ENCODE data around the gene SH3D19.
"Not testable (repeated sequence)": the region's sequence is repeated elsewhere in the genome, so short reads cannot be mapped to it uniquely, and the experiment has no call there.

The SH3D19 gene

GRCh38 chr4:151142758-151143157 lies 182.6 kb downstream of the SH3D19 start:
- no peaks in the 10 kb centered on the region for H3K27me3 ChIP-seq (ENCODE audit: insufficient read depth, low read length, poor library complexity)
- H3K36me3 ChIP-seq (ENCODE audit: insufficient read depth, low read length) = no peaks in the 10 kb centered on the region
- H3K4me1 ChIP-seq (ENCODE audit: insufficient read depth, low read length) = no peaks in the 10 kb centered on the region
- no peak overlapping the region for H2AFZ ChIP-seq (ENCODE audit: low read depth, low read length)
- no peak overlapping the region for H3K4me2 ChIP-seq (ENCODE audit: insufficient read depth, low read length)
- ATAC-seq (ENCODE audit: insufficient read depth, low read depth) = no peak
- H3K79me2 ChIP-seq (ENCODE audit: insufficient read depth, low read length) = no peaks in the 10 kb centered on the region
- H4K20me1 ChIP-seq (ENCODE audit: insufficient read depth, low read length) = no peaks in the 10 kb centered on the region
- TF ChIP-seq CTCF (IDR thresholded peaks at IDR 0.05; ENCODE audit: borderline replicate concordance, extremely low read depth, low read length, poor library complexity, severe bottlenecking) (no peak), EZH2 (IDR thresholded peaks at IDR 0.05; ENCODE audit: borderline replicate concordance, low read depth, low read length, severe bottlenecking) (no peak)
- no peak overlapping the region for H3K4me3 ChIP-seq (ENCODE audit: low read depth in 1 of 2, low read length in 2 of 2)
- H3K27ac ChIP-seq (ENCODE audit: low read length) = no peak overlapping the region
- H3K9ac ChIP-seq (ENCODE audit: low read depth, low read length) = no peak overlapping the region
- H3K9me3 ChIP-seq (ENCODE audit: insufficient read depth, low read length, severe bottlenecking) = no peaks in the 10 kb centered on the region
- DNase-seq = no peak

- Histone ChIP-seq H3K4me1 (ENCODE audit: insufficient read depth, low read length) (no peaks in the 10 kb centered on the region), H3K4me2 (ENCODE audit: insufficient read depth, low read length) (no peak overlapping the region), H3K36me3 (ENCODE audit: insufficient read depth, low read length) (no peaks in the 10 kb centered on the region), H2AFZ (ENCODE audit: low read depth, low read length) (no peak overlapping the region), H3K27me3 (ENCODE audit: insufficient read depth, low read length, poor library complexity) (no peaks in the 10 kb centered on the region), H4K20me1 (ENCODE audit: insufficient read depth, low read length) (no peaks in the 10 kb centered on the region), H3K9me3 (ENCODE audit: insufficient read depth, low read length, severe bottlenecking) (no peaks in the 10 kb centered on the region), H3K79me2 (ENCODE audit: insufficient read depth, low read length) (no peaks in the 10 kb centered on the region), H3K27ac (ENCODE audit: low read length) (no peak overlapping the region), H3K9ac (ENCODE audit: low read depth, low read length) (no peak overlapping the region), H3K4me3 (ENCODE audit: low read depth in 1 of 2, low read length in 2 of 2) (no peak overlapping the region)
- TF ChIP-seq CTCF (IDR thresholded peaks at IDR 0.05; ENCODE audit: borderline replicate concordance, extremely low read depth, low read length, poor library complexity, severe bottlenecking) (no peak), EZH2 (IDR thresholded peaks at IDR 0.05; ENCODE audit: borderline replicate concordance, low read depth, low read length, severe bottlenecking) (no peak)
- ATAC-seq (ENCODE audit: insufficient read depth, low read depth) (no peak), DNase-seq (no peak)
These were observed 185.6 kb downstream of the SH3D19 start for GRCh38 chr4:151139814-151140213.

DNA sequence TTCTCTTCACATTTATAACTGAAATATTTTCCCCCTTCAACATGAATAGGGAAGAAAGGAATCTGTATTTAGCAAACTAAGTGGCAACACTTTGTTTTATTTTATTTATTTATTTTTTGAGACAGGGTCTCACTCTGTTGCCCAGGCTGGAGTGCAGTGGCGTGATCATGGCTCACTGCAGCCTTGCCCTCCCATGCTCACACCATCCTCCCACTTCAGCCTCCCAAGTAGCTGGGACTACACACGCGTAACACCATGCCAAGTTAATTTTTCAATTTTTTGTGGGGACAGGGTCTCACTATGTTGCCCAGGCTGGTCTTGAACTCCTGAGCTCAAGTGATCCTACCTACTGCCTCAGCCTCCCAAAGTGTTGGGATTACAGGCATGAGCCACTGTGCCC lies 189.4 kb downstream of the SH3D19 start:
- H4K20me1 ChIP-seq (ENCODE audit: insufficient read depth, low read length); H3K4me2 ChIP-seq (ENCODE audit: insufficient read depth, low read length); H2AFZ ChIP-seq (ENCODE audit: low read depth, low read length); H3K27me3 ChIP-seq (ENCODE audit: insufficient read depth, low read length, poor library complexity); DNase-seq; H3K9me3 ChIP-seq (ENCODE audit: insufficient read depth, low read length, severe bottlenecking); H3K36me3 ChIP-seq (ENCODE audit: insufficient read depth, low read length); ATAC-seq (ENCODE audit: insufficient read depth, low read depth); H3K79me2 ChIP-seq (ENCODE audit: insufficient read depth, low read length); H3K9ac ChIP-seq (ENCODE audit: low read depth, low read length); H3K4me1 ChIP-seq (ENCODE audit: insufficient read depth, low read length); H3K4me3 ChIP-seq (ENCODE audit: low read depth in 1 of 2, low read length in 2 of 2); H3K27ac ChIP-seq (ENCODE audit: low read length): not testable (repeated sequence)

- no peak for ATAC-seq (ENCODE audit: insufficient read depth, low read depth)
- TF ChIP-seq CTCF (IDR thresholded peaks at IDR 0.05; ENCODE audit: borderline replicate concordance, extremely low read depth, low read length, poor library complexity, severe bottlenecking) (no peak), EZH2 (IDR thresholded peaks at IDR 0.05; ENCODE audit: borderline replicate concordance, low read depth, low read length, severe bottlenecking) (no peak)
- Histone ChIP-seq H3K4me3 (ENCODE audit: low read depth in 1 of 2, low read length in 2 of 2) (no peak overlapping the region), H3K36me3 (ENCODE audit: insufficient read depth, low read length) (no peaks in the 10 kb centered on the region), H3K9me3 (ENCODE audit: insufficient read depth, low read length, severe bottlenecking) (no peaks in the 10 kb centered on the region), H3K79me2 (ENCODE audit: insufficient read depth, low read length) (no peaks in the 10 kb centered on the region), H3K4me2 (ENCODE audit: insufficient read depth, low read length) (no peak overlapping the region), H3K9ac (ENCODE audit: low read depth, low read length) (no peak overlapping the region), H4K20me1 (ENCODE audit: insufficient read depth, low read length) (no peaks in the 10 kb centered on the region), H3K4me1 (ENCODE audit: insufficient read depth, low read length) (no peaks in the 10 kb centered on the region), H3K27ac (ENCODE audit: low read length) (no peak overlapping the region), H3K27me3 (ENCODE audit: insufficient read depth, low read length, poor library complexity) (no peaks in the 10 kb centered on the region), H2AFZ (ENCODE audit: low read depth, low read length) (no peak overlapping the region)
- no peak for DNase-seq
These were observed 192.1 kb downstream of the SH3D19 start for GRCh38 chr4:151133311-151133710.
